ENCODE measurements around the gene RHBDD2. TPM values are rescaled to one million over a fixed set of nuclear protein-coding genes. Genes with fewer than 3 reads are reported as not detected.

RHBDD2 gene
- polyA plus RNA-seq, 1 donor (not counting 4 experiments of a cell fraction or from before 2014, with no cell fraction given), result 24.1 TPM

- Histone ChIP-seq H3K27ac (ENCODE audit: control insufficient read depth, insufficient read depth, low read length) (peak overlapping the region; percentile 71), H3K79me2 (ENCODE audit: control insufficient read depth, insufficient read depth, low read length) (peaks cover 38% of the 10 kb centered on the region), H3K27me3 (ENCODE audit: control insufficient read depth, extremely low read depth, insufficient read depth, low read length) (no peaks in the 10 kb centered on the region), H3K4me1 (ENCODE audit: control insufficient read depth, extremely low read depth, insufficient read depth, low read length) (peaks cover 13% of the 10 kb centered on the region), H3K9me1 (ENCODE audit: control insufficient read depth, extremely low read depth, insufficient read depth, low read length) (no peaks in the 10 kb centered on the region), H3K36me3 (ENCODE audit: control insufficient read depth in 2 of 2, extremely low read depth in 1 of 2, insufficient read depth in 2 of 2, low read length in 2 of 2) (no peaks in the 10 kb centered on the region), H3K9ac (ENCODE audit: control insufficient read depth, extremely low read depth, insufficient read depth, low read length) (peak overlapping the region; percentile 90), H4K20me1 (ENCODE audit: control insufficient read depth, extremely low read depth, insufficient read depth, low read length) (peaks cover 4% of the 10 kb centered on the region), H3K4me2 (ENCODE audit: control insufficient read depth, extremely low read depth, insufficient read depth, low read depth, low read length) (peak overlapping the region; percentile 97), H3K9me3 (ENCODE audit: control insufficient read depth, low read depth, low read length) (no peaks in the 10 kb centered on the region), H2AFZ (ENCODE audit: control insufficient read depth, low read length) (peak overlapping the region; percentile 62), H3K4me3 (ENCODE audit: control insufficient read depth in 2 of 3, extremely low read depth in 1 of 3, insufficient read depth in 2 of 3, low read depth in 1 of 3, low read length in 3 of 3) (peak overlapping the region; percentile 94 to 96 (median 96))
- TF ChIP-seq EZH2 (IDR thresholded peaks at IDR 0.05; ENCODE audit: low read length) (no peak), CTCF (optimal IDR thresholded peaks at IDR 0.05 in 1 of 3, IDR thresholded peaks at IDR 0.05 in 1 of 3, conservative IDR thresholded peaks at IDR 0.05 in 1 of 3; ENCODE audit: extremely low read depth in 1 of 3, insufficient read depth in 2 of 3, low read length in 3 of 3) (no peak)
- no peak for FAIRE-seq
- DNase-seq (ENCODE audit: low read depth, low spot score), result no peak
- dilution Hi-C loops (cut with MboI; ENCODE audit: extremely low pct_ligation_motif_present, low sequenced_read_pairs), result no loop called here
These were observed 36.8 kb downstream of the RHBDD2 start for GRCh38 chr7:75915416-75916156.

- FAIRE-seq (no peak), DNase-seq (ENCODE audit: low read depth, low spot score) (no peak)
- dilution Hi-C loops (cut with MboI; ENCODE audit: extremely low pct_ligation_motif_present, low sequenced_read_pairs), result no loop called here
- peak overlapping the region in 2 of 3 experiments; percentile 94 to 96 for H3K4me3 ChIP-seq (ENCODE audit: control insufficient read depth in 2 of 3, extremely low read depth in 1 of 3, insufficient read depth in 2 of 3, low read depth in 1 of 3, low read length in 3 of 3)
- no peak overlapping the region for H2AFZ ChIP-seq (ENCODE audit: control insufficient read depth, low read length)
- peaks cover 13% of the 10 kb centered on the region for H3K4me1 ChIP-seq (ENCODE audit: control insufficient read depth, extremely low read depth, insufficient read depth, low read length)
- TF ChIP-seq EZH2 (IDR thresholded peaks at IDR 0.05; ENCODE audit: low read length), result no peak
- no peak for TF ChIP-seq CTCF (optimal IDR thresholded peaks at IDR 0.05 in 1 of 3, IDR thresholded peaks at IDR 0.05 in 1 of 3, conservative IDR thresholded peaks at IDR 0.05 in 1 of 3; ENCODE audit: extremely low read depth in 1 of 3, insufficient read depth in 2 of 3, low read length in 3 of 3)
- peak overlapping the region; percentile 20 for H3K27ac ChIP-seq (ENCODE audit: control insufficient read depth, insufficient read depth, low read length)
- no peaks in the 10 kb centered on the region for H3K9me1 ChIP-seq (ENCODE audit: control insufficient read depth, extremely low read depth, insufficient read depth, low read length)
- peak overlapping the region; percentile 90 for H3K9ac ChIP-seq (ENCODE audit: control insufficient read depth, extremely low read depth, insufficient read depth, low read length)
- peaks cover 44% of the 10 kb centered on the region for H3K79me2 ChIP-seq (ENCODE audit: control insufficient read depth, insufficient read depth, low read length)
- no peaks in the 10 kb centered on the region for H3K27me3 ChIP-seq (ENCODE audit: control insufficient read depth, extremely low read depth, insufficient read depth, low read length)
- peaks cover 7% of the 10 kb centered on the region for H4K20me1 ChIP-seq (ENCODE audit: control insufficient read depth, extremely low read depth, insufficient read depth, low read length)
- no peaks in the 10 kb centered on the region for H3K9me3 ChIP-seq (ENCODE audit: control insufficient read depth, low read depth, low read length)
- no peaks in the 10 kb centered on the region for H3K36me3 ChIP-seq (ENCODE audit: control insufficient read depth in 2 of 2, extremely low read depth in 1 of 2, insufficient read depth in 2 of 2, low read length in 2 of 2)
- H3K4me2 ChIP-seq (ENCODE audit: control insufficient read depth, extremely low read depth, insufficient read depth, low read depth, low read length), result peak overlapping the region; percentile 97
These were observed 37.4 kb downstream of the RHBDD2 start for GRCh38 chr7:75916259-75916658.

All from keratinocyte (primary cell).